Skin epidermis (tissue), 12 donors: ENCODE data around the gene CRYBG2.

Experiments used
- H3K27ac ChIP-seq, 21 experiments: fragments of 200-600 bp; sonication (generic) in 11 of 21; one replicate each; pipeline ENCODE4 v1.5.0; 2020; ENCODE audit warnings: mild to moderate bottlenecking in 3 of 21, inconsistent platforms in 2 of 21, moderate library complexity in 2 of 21
- H3K4me3 ChIP-seq, 7 experiments: fragments of 200-600 bp; sonication (generic) in 2 of 7; one replicate each; pipeline ENCODE4 v1.5.0; 2020; ENCODE audit warnings: inconsistent platforms in 2 of 7, mild to moderate bottlenecking in 2 of 7, moderate library complexity in 1 of 7

The CRYBG2 gene

GRCh38 chr1:26276432-26276838 lies 77.5 kb downstream of the CRYBG2 start:
- no peak overlapping the region for H3K4me3 ChIP-seq
- peak overlapping the region; percentile 61 to 98 (median 96) for H3K27ac ChIP-seq

GRCh38 chr1:26275580-26276431 lies 78.1 kb downstream of the CRYBG2 start:
- H3K4me3 ChIP-seq: no peak overlapping the region
- H3K27ac ChIP-seq: peak overlapping the region; percentile 20 to 98 (median 96)

DNA sequence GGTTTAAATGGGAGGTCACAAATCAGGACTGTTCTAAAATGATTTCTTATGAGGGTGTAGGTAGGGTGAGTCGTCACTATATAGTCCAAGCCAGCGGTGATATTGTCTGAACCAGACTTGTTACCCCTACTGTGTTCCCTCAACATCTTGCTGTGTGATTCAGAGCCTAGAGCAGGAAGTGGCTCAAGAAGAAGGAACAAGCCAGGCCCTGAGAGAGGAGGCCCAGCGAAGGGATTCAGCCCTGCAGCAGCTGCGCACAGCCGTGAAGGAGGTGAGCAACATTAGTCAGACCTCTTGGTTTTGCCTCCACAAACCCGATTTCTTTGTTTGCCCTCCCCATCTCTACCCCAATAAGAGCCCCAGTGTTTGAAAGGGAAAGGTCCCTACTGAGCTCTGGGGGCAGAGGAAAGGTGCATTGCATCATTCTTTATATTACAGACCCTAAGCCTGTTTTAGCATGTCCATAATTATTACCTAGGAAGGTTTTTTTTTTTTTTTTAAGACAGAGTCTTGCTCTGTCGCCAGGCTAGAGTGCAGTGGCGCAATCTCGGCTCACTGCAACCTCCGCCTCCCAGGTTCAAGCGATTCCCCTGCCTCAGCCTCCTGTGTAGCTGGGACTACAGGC lies 79.0 kb downstream of the CRYBG2 start:
- Histone ChIP-seq H3K4me3 (no peak overlapping the region), H3K27ac (peak overlapping the region in 20 of 21 experiments; percentile 80 to 98 (median 96))
